ENCODE results near the gene PPP2R5E.

PPP2R5E gene

GRCh38 chr14:63496837-63497400, 46.3 kb downstream of the PPP2R5E start:
- TF ChIP-seq POLR2AphosphoS5 (IDR thresholded peaks at IDR 0.05; ENCODE audit: low read depth, low read length): no peak

- TF ChIP-seq, protein P1, sequence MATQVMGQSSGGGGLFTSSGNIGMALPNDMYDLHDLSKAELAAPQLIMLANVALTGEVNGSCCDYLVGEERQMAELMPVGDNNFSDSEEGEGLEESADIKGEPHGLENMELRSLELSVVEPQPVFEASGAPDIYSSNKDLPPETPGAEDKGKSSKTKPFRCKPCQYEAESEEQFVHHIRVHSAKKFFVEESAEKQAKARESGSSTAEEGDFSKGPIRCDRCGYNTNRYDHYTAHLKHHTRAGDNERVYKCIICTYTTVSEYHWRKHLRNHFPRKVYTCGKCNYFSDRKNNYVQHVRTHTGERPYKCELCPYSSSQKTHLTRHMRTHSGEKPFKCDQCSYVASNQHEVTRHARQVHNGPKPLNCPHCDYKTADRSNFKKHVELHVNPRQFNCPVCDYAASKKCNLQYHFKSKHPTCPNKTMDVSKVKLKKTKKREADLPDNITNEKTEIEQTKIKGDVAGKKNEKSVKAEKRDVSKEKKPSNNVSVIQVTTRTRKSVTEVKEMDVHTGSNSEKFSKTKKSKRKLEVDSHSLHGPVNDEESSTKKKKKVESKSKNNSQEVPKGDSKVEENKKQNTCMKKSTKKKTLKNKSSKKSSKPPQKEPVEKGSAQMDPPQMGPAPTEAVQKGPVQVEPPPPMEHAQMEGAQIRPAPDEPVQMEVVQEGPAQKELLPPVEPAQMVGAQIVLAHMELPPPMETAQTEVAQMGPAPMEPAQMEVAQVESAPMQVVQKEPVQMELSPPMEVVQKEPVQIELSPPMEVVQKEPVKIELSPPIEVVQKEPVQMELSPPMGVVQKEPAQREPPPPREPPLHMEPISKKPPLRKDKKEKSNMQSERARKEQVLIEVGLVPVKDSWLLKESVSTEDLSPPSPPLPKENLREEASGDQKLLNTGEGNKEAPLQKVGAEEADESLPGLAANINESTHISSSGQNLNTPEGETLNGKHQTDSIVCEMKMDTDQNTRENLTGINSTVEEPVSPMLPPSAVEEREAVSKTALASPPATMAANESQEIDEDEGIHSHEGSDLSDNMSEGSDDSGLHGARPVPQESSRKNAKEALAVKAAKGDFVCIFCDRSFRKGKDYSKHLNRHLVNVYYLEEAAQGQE (IDR thresholded peaks at IDR 0.05; ENCODE audit: insufficient read depth in 1 of 2, low read depth in 2 of 2, low read length in 2 of 2): no peak
- no peak for TF ChIP-seq SIN3A (IDR thresholded peaks at IDR 0.05; ENCODE audit: borderline replicate concordance, insufficient read depth, low read length)
- TF ChIP-seq TAF1 (IDR thresholded peaks at IDR 0.05; ENCODE audit: borderline replicate concordance, insufficient read depth, low read length): no peak
These were observed 49.9 kb downstream of the PPP2R5E start for GRCh38 chr14:63493246-63493645.

GRCh38 chr14:63492391-63492790, 50.8 kb downstream of the PPP2R5E start:
- TF ChIP-seq TAF1 (IDR thresholded peaks at IDR 0.05; ENCODE audit: borderline replicate concordance, insufficient read depth, low read length): no peak
- TF ChIP-seq, protein P1 (IDR thresholded peaks at IDR 0.05; ENCODE audit: insufficient read depth in 1 of 2, low read depth in 2 of 2, low read length in 2 of 2): no peak
- TF ChIP-seq SIN3A (IDR thresholded peaks at IDR 0.05; ENCODE audit: borderline replicate concordance, insufficient read depth, low read length): no peak
- TF ChIP-seq POLR2AphosphoS5 (IDR thresholded peaks at IDR 0.05; ENCODE audit: low read depth, low read length): no peak
- TF ChIP-seq FOXP2 (optimal IDR thresholded peaks at IDR 0.05; ENCODE audit: borderline replicate concordance, extremely low read depth, extremely low read length, insufficient read depth): no peak

DNA sequence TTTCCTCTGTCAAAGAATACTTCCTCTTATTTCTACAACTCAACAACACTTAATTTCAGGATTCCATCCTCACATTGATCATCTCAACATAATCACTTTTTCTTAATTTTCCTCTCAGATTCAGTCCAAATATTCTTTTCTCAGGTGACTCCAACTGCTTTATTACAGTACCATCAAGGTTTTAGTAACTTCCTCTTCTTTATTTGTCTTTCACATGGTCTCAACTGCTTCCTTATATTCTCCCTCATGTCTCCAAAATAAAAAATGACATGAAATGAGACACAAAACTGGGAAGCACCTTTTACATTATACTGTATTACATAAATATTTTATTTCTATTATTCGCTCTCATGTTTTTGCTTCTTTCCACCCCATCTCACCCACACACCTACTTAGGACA, 55.5 kb downstream of the PPP2R5E start:
- TF ChIP-seq TAF1 (IDR thresholded peaks at IDR 0.05; ENCODE audit: borderline replicate concordance, insufficient read depth, low read length): no peak
- no peak for TF ChIP-seq SIN3A (IDR thresholded peaks at IDR 0.05; ENCODE audit: borderline replicate concordance, insufficient read depth, low read length)
- no peak for TF ChIP-seq POLR2AphosphoS5 (IDR thresholded peaks at IDR 0.05; ENCODE audit: low read depth, low read length)
- TF ChIP-seq FOXP2 (optimal IDR thresholded peaks at IDR 0.05; ENCODE audit: borderline replicate concordance, extremely low read depth, extremely low read length, insufficient read depth): no peak
- TF ChIP-seq, protein P1 (IDR thresholded peaks at IDR 0.05; ENCODE audit: insufficient read depth in 1 of 2, low read depth in 2 of 2, low read length in 2 of 2): no peak

DNA sequence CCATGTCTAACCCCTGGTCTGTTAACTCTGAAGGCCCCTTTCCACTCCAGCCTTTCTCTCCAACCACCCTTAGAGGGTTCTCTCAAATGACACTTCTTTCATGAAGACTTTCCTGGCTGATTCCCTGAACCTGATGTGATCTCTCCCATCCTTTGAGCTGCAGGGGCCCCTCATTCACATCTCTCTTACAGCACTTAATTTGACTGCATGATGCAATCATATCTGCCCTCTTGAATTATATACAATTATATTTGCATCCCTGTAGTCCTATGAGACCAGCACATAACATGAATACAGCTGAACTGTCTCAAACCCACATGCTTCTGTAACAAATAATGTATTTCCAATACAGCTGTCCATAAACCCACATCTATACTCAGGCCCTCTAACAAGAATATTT, 56.4 kb downstream of the PPP2R5E start:
- TF ChIP-seq POLR2AphosphoS5 (IDR thresholded peaks at IDR 0.05; ENCODE audit: low read depth, low read length) (no peak), SIN3A (IDR thresholded peaks at IDR 0.05; ENCODE audit: borderline replicate concordance, insufficient read depth, low read length) (no peak), TAF1 (IDR thresholded peaks at IDR 0.05; ENCODE audit: borderline replicate concordance, insufficient read depth, low read length) (no peak), FOXP2 (optimal IDR thresholded peaks at IDR 0.05; ENCODE audit: borderline replicate concordance, extremely low read depth, extremely low read length, insufficient read depth) (no peak)
- TF ChIP-seq, protein P1 (IDR thresholded peaks at IDR 0.05; ENCODE audit: insufficient read depth in 1 of 2, low read depth in 2 of 2, low read length in 2 of 2): no peak
